ENCODE results near the gene DUSP1. TPM values are rescaled to one million over a fixed set of nuclear protein-coding genes. Genes with fewer than 3 reads are reported as not detected.

Gene DUSP1
- total and polyA plus RNA-seq, 2 of the 13 experiments (the other 11 are each of a cell fraction or from before 2014, with no cell fraction given): 27.1 to 55.5 TPM

DNA sequence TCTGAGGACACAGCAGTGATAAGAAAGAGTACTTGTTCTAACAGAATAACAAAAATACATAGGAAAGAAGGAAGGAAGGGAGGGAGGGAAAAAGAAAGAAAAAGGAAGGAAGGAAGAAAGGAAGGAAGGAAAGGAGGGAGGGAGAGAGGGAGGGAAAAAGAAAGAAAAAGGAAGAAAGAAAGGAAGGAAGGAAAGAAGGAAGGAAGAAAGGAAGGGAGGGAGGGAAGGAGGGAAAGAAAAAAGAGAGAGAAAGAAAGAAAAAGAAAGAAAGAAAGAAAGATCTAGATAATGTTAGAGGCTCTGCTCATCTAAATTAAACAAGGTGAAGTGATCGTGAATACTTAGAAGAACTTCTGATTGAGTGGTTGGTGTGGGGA is 29.8 kb downstream of the DUSP1 start:
- no peaks in the 10 kb centered on the region for H3K79me2 ChIP-seq (ENCODE audit: insufficient read depth, low read length)
- H3K36me3 ChIP-seq (replicated peaks in 1 of 2; ENCODE audit: control insufficient read depth in 1 of 2, insufficient read depth in 2 of 2, low read length in 2 of 2): no peaks in the 10 kb centered on the region
- ChIA-PET CTCF (ENCODE audit: low intra/inter-chr PET ratio, low total read pairs) (no interaction called here), POLR2A (no interaction called here)
- TF ChIP-seq TERF1 (CRISPR knock-in tag; IDR thresholded peaks at IDR 0.05): no peak
- TF ChIP-seq, protein P1, sequence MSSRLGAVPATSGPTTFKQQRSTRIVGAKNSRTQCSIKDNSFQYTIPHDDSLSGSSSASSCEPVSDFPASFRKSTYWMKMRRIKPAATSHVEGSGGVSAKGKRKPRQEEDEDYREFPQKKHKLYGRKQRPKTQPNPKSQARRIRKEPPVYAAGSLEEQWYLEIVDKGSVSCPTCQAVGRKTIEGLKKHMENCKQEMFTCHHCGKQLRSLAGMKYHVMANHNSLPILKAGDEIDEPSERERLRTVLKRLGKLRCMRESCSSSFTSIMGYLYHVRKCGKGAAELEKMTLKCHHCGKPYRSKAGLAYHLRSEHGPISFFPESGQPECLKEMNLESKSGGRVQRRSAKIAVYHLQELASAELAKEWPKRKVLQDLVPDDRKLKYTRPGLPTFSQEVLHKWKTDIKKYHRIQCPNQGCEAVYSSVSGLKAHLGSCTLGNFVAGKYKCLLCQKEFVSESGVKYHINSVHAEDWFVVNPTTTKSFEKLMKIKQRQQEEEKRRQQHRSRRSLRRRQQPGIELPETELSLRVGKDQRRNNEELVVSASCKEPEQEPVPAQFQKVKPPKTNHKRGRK (CRISPR knock-in tag; IDR thresholded peaks at IDR 0.05): 0 out of 2 replicates have a peak, but pooled peaks have one; percentile 54
- TF ChIP-seq DPF2 (CRISPR knock-in tag; IDR thresholded peaks at IDR 0.05; ENCODE audit: borderline replicate concordance, low read depth): no peak
- TF ChIP-seq CAMTA2 (CRISPR knock-in tag; IDR thresholded peaks at IDR 0.05; ENCODE audit: borderline replicate concordance): no peak
- TF ChIP-seq ELF1 (CRISPR knock-in tag; IDR thresholded peaks at IDR 0.05): no peak
- no peaks in the 10 kb centered on the region for H3K9me3 ChIP-seq (ENCODE audit: low read length)
- no peak for ATAC-seq
- DNase-seq (ENCODE audit: low spot score): no peak
- H2AFZ ChIP-seq (ENCODE audit: low read length): no peak overlapping the region
- no peak overlapping the region for H3K9ac ChIP-seq (ENCODE audit: insufficient read depth, low read depth, low read length)
- H3K27ac ChIP-seq (ENCODE audit: extremely low read length, insufficient read depth, low read length): no peak overlapping the region
- no peak overlapping the region for H3K4me2 ChIP-seq (ENCODE audit: low read depth, low read length)
- peaks cover 37% of the 10 kb centered on the region for H3K4me1 ChIP-seq (ENCODE audit: insufficient read depth, low read length)
- FAIRE-seq: no peak
- in situ Hi-C loops (cut with HindIII; ENCODE audit: extremely low pct_ligation_motif_present, low pct_unique_long_range_greater_than_20kb): no loop called here
- no peaks in the 10 kb centered on the region for H4K20me1 ChIP-seq (ENCODE audit: insufficient read depth, low read length)
- no TSS peak for BruUV-seq (replicated peaks)
- H3K27me3 ChIP-seq (ENCODE audit: control insufficient read depth in 1 of 2, insufficient read depth in 2 of 2, low read length in 2 of 2): no peaks in the 10 kb centered on the region
- no peak overlapping the region for H3K4me3 ChIP-seq (replicated peaks in 1 of 3; ENCODE audit: insufficient read depth in 1 of 3, low read depth in 2 of 3, low read length in 3 of 3)
- intact Hi-C loops (cut with micrococcal nuclease; ENCODE audit: unreplicated experiment): no loop called here
- WGBS (ENCODE audit: low lambda C conversion rate): 46% methylated on average over 1 of the region's 1 CpG
